GM19238 (cell line): ENCODE measurements around the gene EDN2.

Experiments used
- DNase-seq: peaks from one replicate; pipeline ENCODE4 v3.0.0; 2011; ENCODE audit warnings: low spot score; ENCODE audit not compliant: insufficient read length

Gene EDN2

DNA sequence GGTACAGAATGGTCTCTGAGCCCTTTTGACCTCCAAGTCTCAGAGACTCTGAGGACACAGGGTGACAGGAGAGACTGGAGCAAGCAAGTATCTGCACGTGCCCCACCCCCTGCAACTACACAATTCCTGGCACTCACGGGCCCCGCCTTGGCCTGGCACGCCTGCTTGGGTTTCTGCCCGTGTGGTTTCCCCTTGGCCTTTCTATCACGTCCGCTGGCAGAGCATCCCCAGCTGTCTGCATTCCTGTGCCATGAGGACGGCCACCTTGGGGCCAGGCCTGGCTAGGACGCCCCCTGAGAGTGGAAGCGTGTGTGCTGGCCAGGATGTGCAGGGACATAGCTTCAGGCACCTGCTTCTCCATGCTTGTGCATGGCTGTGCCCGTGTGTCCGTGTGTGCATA lies 14.3 kb upstream of the EDN2 start:
- no peak for DNase-seq

DNA sequence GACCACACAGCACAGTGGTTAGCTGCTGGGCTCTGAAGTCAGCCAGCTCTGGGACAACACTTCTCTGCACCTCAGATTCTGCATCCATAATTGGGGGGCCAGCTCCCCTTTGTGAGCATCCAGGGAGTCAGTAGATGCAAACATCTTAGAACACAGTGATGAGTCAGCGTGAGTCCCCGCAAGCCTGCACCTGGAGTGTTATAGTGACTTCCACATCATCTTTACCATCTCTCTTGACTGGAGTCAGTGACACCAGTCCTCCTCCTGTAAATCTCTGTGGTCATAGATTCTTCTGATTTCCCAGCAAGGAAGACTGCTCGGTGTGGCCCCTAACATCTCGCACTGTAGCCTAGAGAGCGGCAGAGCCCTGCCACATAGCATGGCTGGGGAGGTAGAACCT lies 13.9 kb upstream of the EDN2 start:
- DNase-seq: no peak

DNA sequence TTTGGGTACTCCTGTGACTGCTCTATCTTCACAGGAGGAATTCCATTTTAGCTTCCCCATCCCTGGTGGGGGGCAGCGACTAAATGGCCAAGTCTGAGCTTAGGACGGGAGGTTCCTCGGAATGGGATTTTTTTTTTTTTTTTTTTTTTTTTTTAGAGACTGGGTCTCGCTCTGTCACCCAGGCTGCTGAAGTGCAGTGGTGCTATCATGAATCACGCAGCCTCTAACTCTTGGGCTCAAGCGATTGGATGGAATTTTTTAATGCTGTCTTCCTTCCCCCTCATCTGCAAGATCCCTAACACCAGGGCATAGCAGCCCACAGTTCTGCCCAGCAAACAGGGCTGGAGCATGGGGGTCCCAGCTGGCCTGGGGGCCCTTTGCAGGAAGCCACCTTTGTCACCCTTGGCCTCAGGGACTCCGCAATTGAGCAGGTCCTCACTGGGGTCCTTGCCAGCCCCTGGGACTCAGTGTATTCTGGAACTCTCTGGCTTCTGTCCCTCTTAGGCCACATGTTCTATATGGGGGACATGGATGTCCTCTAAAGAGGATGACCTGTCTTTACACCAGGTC lies 13.1 kb upstream of the EDN2 start:
- no peak for DNase-seq

GRCh38 chr1:41497056-41497440 lies 12.6 kb upstream of the EDN2 start:
- DNase-seq: no peak

- no peak for DNase-seq
Measured at GRCh38 chr1:41496080-41497055, 11.9 kb upstream of the EDN2 start.

DNA sequence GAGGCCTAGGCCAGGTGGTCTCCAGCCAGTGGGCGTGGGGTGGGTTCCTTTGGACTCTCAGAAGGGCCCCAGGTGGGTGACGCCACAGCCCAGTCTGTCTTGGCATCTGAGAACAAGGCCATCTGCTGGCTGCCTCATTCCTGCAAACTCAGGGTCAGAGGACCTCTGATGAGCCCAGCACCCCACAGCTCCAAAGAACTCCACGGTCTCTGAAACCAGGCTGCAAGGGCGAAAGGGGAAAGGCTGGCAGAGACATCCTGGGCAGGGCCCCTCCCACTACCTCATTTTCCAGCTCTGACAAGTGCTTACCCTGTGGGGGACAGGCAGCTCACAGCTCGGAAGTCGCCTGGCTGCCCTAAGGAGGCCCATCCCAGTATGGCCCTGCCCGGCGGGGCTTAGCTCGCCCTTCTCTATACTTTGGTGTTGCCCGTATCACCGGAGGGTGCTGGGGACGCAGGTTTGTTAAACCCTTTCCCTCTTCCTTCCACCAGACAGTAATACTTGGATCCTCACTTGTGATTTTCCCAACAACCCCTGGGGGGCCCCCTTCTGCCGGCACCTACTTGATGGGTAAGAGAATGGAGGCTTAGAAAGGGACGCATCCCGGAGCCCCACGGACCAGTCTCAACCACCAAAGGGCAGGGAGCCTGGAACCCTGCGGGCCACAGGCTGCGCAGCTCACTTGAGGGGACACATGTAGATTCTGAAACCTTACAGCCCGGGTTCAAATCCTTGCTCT lies 10.9 kb upstream of the EDN2 start:
- no peak for DNase-seq

- DNase-seq: no peak
Measured at GRCh38 chr1:41494351-41495209, 10.1 kb upstream of the EDN2 start.

- no peak for DNase-seq
Measured at GRCh38 chr1:41493626-41494350, 9.3 kb upstream of the EDN2 start.

GRCh38 chr1:41493117-41493536 lies 8.6 kb upstream of the EDN2 start:
- DNase-seq: no peak

DNA sequence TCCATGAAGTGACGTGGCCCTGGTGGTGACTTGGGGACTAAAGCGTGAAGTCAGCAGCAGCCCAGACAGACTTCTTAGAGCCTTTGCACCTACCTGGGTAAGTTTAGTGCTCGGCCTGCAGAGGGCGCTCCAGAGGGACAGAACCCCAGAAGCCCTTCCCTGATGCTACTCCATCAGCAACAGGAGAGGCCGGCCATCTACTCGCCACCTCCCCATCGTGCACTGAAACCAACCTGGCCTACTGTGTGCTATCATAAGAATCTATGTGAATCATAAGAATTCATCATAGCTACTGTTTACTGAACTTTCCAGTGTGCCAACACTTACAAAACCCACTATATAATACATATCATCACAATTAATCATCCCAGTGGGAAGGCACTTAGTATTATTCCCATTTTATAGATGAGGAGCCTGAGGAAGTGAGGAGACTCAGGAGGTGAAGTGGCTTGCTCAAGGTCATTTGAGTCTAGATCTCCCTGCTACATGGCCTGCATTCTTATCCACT lies 7.9 kb upstream of the EDN2 start:
- no peak for DNase-seq

DNA sequence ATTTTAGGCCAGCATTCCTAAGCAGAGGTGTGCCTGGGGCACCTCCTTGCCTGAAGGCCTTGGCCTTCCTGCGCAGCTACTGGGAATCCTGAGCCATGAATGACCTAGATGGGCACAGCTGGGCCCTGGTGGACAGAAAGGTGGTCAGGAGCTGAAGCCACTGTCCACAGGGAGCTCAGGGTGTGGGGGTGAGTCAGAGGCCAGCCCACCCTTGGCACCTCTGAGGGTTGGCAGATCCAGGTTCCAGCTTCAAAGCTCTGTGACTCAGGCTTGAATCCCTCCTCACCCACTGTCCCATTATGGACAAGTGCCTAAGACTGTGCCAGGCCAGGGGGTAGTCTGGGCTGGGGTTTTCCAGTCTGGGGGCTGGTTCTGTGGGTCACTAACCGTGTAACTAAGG lies 6.4 kb upstream of the EDN2 start:
- no peak for DNase-seq

- no peak for DNase-seq
Measured at GRCh38 chr1:41489561-41489960, 5.1 kb upstream of the EDN2 start.

GRCh38 chr1:41488040-41488951 lies 3.8 kb upstream of the EDN2 start:
- DNase-seq: no peak

DNA sequence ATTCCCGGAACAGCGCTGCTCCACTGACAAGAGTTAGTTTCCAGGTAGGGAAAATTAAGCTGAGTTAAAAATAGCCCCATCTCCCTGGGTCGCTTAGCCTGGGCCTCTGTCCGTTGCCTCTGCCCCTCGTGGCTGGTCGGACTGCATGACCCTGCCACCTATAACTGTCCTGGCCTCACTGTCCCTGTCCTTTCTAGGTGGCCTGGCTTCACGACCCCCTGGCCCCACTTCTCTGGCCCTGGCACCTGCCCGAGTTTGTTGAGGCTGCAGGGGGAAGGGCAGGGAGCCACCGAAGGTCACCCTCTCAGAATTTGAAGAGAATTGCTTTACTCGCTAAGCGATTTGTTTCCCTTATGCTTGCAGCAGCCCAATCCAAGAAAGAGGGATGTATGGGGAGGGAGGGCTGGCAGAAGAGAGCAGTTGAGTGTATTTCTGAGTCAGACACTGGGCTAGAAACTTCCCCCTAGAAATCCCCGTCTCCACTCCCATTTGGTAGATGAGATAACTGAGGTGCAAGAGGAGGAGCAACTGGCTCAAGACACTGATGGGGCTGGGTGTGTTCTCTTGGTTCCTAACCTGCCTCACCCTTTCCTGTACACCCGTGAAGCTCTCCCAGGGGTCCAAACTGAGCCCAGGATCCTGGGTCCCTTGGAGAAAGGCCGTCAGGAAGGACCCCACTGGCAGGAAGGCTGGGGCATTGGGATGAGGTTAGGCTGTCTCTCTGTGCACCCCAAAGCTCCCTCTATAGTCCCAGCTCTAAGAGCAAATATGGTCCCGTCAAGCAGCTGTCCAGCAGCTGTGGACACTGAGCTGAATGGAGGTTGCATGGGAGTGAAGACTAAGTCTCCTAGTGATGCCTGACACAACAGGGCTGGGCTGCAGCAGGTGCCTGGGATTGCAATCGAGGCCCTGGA lies 2.9 kb upstream of the EDN2 start:
- DNase-seq: no peak

- no peak for DNase-seq
Measured at GRCh38 chr1:41486371-41487125, 2.1 kb upstream of the EDN2 start.

DNA sequence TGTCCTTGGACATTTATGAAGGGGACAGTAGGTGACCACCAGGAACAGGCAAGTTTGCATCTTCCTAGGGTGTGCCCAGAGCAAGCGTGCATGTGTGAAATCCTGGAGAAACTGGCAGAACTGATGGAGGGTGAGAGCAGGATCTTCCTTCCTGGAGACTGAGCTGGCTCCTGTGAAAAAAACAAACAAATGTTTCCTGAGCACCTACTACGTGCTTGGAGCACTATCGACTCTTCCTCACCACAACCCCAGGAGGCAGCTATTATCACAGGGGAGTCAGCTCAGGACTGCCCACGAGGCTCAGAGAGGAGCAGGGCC lies 1.5 kb upstream of the EDN2 start:
- no peak for DNase-seq

GRCh38 chr1:41485605-41486004 lies 1.1 kb upstream of the EDN2 start:
- DNase-seq: no peak

GRCh38 chr1:41483960-41484401 lies 502 bp downstream of the EDN2 start:
- no peak for DNase-seq
